Endodermal cell (in vitro differentiated cells): ENCODE measurements around the gene NDUFV2. TPM values are rescaled to one million over a fixed set of nuclear protein-coding genes. Genes with fewer than 3 reads are reported as not detected.
A peak's percentile ranks its signal among the peaks of the same experiment; 100 is the strongest.

Experiments
- DNase-seq: peaks from one replicate; pipeline ENCODE4 v3.0.0-alpha.2; 2017
- H3K27ac ChIP-seq: 2 replicates; pipeline ENCODE4 v1.5.1; 2013; ENCODE audit warnings: mild to moderate bottlenecking, low read depth, low read length, moderate library complexity
- H3K27me3 ChIP-seq: 2 replicates; pipeline ENCODE4 v1.6.1; 2013; ENCODE audit warnings: mild to moderate bottlenecking, low read length, moderate library complexity; ENCODE audit not compliant: insufficient read depth, control insufficient read depth, poor library complexity, severe bottlenecking
- H3K36me3 ChIP-seq: 2 replicates; pipeline ENCODE4 v1.7.0; 2013; ENCODE audit warnings: mild to moderate bottlenecking, low read length, moderate library complexity; ENCODE audit not compliant: control insufficient read depth, insufficient read depth
- H3K4me1 ChIP-seq: one replicate; pipeline ENCODE4 v1.7.0; 2013; ENCODE audit warnings: low read length; ENCODE audit not compliant: control insufficient read depth, insufficient read depth
- H3K4me3 ChIP-seq: 2 replicates; pipeline ENCODE4 v1.5.1; 2013; ENCODE audit warnings: mild to moderate bottlenecking, low read length, moderate library complexity
- H3K9ac ChIP-seq: 2 replicates; pipeline ENCODE4 v1.6.1; 2013; ENCODE audit warnings: mild to moderate bottlenecking, low read length, moderate library complexity; ENCODE audit not compliant: poor library complexity, severe bottlenecking; ENCODE audit errors: extremely low read depth
- H3K9me3 ChIP-seq: 2 replicates; pipeline ENCODE4 v1.6.1; 2013; ENCODE audit warnings: mild to moderate bottlenecking, low read length, moderate library complexity; ENCODE audit not compliant: control insufficient read depth
- H3K27ac Mint-ChIP-seq: 2 replicates; pipeline ENCODE4 v1.8.0; 2020; ENCODE audit warnings: mixed read lengths
- H3K27me3 Mint-ChIP-seq: 2 replicates; pipeline ENCODE4 v1.8.0; 2021; ENCODE audit warnings: mild to moderate bottlenecking, mixed read lengths; ENCODE audit not compliant: insufficient read depth
- H3K36me3 Mint-ChIP-seq: 2 replicates; pipeline ENCODE4 v1.8.0; 2020; ENCODE audit warnings: low read depth, mixed read lengths
- H3K4me1 Mint-ChIP-seq: 2 replicates; pipeline ENCODE4 v1.8.0; 2020; ENCODE audit warnings: mixed read lengths
- H3K4me3 Mint-ChIP-seq: 2 replicates; pipeline ENCODE4 v1.8.0; 2020; ENCODE audit warnings: mild to moderate bottlenecking, moderate library complexity, mixed read lengths
- H3K9me3 Mint-ChIP-seq: 2 replicates; pipeline ENCODE4 v1.8.0; 2020; ENCODE audit warnings: mild to moderate bottlenecking, mixed read lengths
- CTCF ChIP-seq: fragments of 200-600 bp; sonication (generic); conservative IDR thresholded peaks from 2 replicates; pipeline ENCODE4 v1.5.0; 2021; ENCODE audit warnings: antibody characterized with exemption, mild to moderate bottlenecking
- WGBS, 2 experiments: methylation state at CpG; one replicate each; pipeline versions ENCODE4 v1.1.5 to v1.1.7; 2013; ENCODE audit warnings: missing lambda C conversion rate in 2 of 2, mixed read lengths in 1 of 2; ENCODE audit not compliant: insufficient coverage in 1 of 2, insufficient read length in 1 of 2; 5-methylcytosine and 5-hydroxymethylcytosine counted together
- total RNA-seq, 2 donors: library from RNA; stranded (reverse); fragmentation: NEBNext Ultra II Directional in 1 of 2; extraction: Animal tissue kit (Norgen Biotek cat#: 25700) in 1 of 2; gene quantifications; 2 replicates in 1 of 2; 3 replicates in 1 of 2; pipeline ENCODE4 v1.2.1, GENCODE V29; 2021

The NDUFV2 gene
- total RNA-seq, 2 donors from 2014 or later: 123 to 138 TPM

GRCh38 chr18:9175115-9175514 is 72.6 kb downstream of the NDUFV2 start:
- Histone ChIP-seq H3K36me3 (no peaks in the 10 kb centered on the region), H3K9ac (no peak overlapping the region), H3K9me3 (peaks cover 6% of the 10 kb centered on the region), H3K4me1 (no peaks in the 10 kb centered on the region), H3K27ac (no peak overlapping the region), H3K27me3 (no peaks in the 10 kb centered on the region), H3K4me3 (no peak overlapping the region)
- DNase-seq: no peak
- no peak for TF ChIP-seq CTCF
- Mint-ChIP-seq H3K27me3 (no peaks in the 10 kb centered on the region), H3K4me3 (no peak overlapping the region), H3K36me3 (peaks cover 22% of the 10 kb centered on the region), H3K27ac (no peak overlapping the region), H3K4me1 (peaks cover 6% of the 10 kb centered on the region), H3K9me3 (peaks cover 9% of the 10 kb centered on the region)
- WGBS, 2 experiments: 93% methylated on average over 1 of the region's 1 CpG; no CpG with 5 or more reads in 1 of the 2 experiments

GRCh38 chr18:9177031-9177430 is 74.5 kb downstream of the NDUFV2 start:
- H3K4me1 Mint-ChIP-seq: peaks cover 6% of the 10 kb centered on the region
- H3K27me3 Mint-ChIP-seq: no peaks in the 10 kb centered on the region
- DNase-seq: no peak
- no peak overlapping the region for H3K27ac ChIP-seq
- H3K9me3 ChIP-seq: no peaks in the 10 kb centered on the region
- WGBS, 2 experiments: 94 to 96% methylated on average over 6 of the region's 6 CpGs
- no peak overlapping the region for H3K9ac ChIP-seq
- H3K27me3 ChIP-seq: no peaks in the 10 kb centered on the region
- no peak overlapping the region for H3K4me3 Mint-ChIP-seq
- H3K4me3 ChIP-seq: no peak overlapping the region
- H3K4me1 ChIP-seq: no peaks in the 10 kb centered on the region
- peaks cover 10% of the 10 kb centered on the region for H3K36me3 Mint-ChIP-seq
- H3K9me3 Mint-ChIP-seq: peaks cover 1% of the 10 kb centered on the region
- H3K27ac Mint-ChIP-seq: no peak overlapping the region
- TF ChIP-seq CTCF: no peak
- H3K36me3 ChIP-seq: no peaks in the 10 kb centered on the region

GRCh38 chr18:9177466-9177865 is 75.0 kb downstream of the NDUFV2 start:
- no peaks in the 10 kb centered on the region for H3K4me1 ChIP-seq
- no peaks in the 10 kb centered on the region for H3K27me3 Mint-ChIP-seq
- H3K36me3 ChIP-seq: no peaks in the 10 kb centered on the region
- H3K36me3 Mint-ChIP-seq: peaks cover 10% of the 10 kb centered on the region
- no peak overlapping the region for H3K4me3 ChIP-seq
- peak overlapping the region; percentile 19 for H3K27ac Mint-ChIP-seq
- 94 to 100% methylated on average over 1 to 4 of the region's 4 CpGs for WGBS, 2 experiments
- peaks cover 4% of the 10 kb centered on the region for H3K4me1 Mint-ChIP-seq
- TF ChIP-seq CTCF: no peak
- no peaks in the 10 kb centered on the region for H3K27me3 ChIP-seq
- no peak overlapping the region for H3K9ac ChIP-seq
- DNase-seq: no peak
- H3K4me3 Mint-ChIP-seq: no peak overlapping the region
- no peaks in the 10 kb centered on the region for H3K9me3 ChIP-seq
- no peaks in the 10 kb centered on the region for H3K9me3 Mint-ChIP-seq
- H3K27ac ChIP-seq: no peak overlapping the region
